Measurements from ENCODE around the gene OR1J2.
A peak's percentile ranks its signal among the peaks of the same experiment; 100 is the strongest.
"Not testable (repeated sequence)": the region's sequence is repeated elsewhere in the genome, so short reads cannot be mapped to it uniquely, and the experiment has no call there.

The OR1J2 gene, protein sequence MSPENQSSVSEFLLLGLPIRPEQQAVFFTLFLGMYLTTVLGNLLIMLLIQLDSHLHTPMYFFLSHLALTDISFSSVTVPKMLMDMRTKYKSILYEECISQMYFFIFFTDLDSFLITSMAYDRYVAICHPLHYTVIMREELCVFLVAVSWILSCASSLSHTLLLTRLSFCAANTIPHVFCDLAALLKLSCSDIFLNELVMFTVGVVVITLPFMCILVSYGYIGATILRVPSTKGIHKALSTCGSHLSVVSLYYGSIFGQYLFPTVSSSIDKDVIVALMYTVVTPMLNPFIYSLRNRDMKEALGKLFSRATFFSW

DNA sequence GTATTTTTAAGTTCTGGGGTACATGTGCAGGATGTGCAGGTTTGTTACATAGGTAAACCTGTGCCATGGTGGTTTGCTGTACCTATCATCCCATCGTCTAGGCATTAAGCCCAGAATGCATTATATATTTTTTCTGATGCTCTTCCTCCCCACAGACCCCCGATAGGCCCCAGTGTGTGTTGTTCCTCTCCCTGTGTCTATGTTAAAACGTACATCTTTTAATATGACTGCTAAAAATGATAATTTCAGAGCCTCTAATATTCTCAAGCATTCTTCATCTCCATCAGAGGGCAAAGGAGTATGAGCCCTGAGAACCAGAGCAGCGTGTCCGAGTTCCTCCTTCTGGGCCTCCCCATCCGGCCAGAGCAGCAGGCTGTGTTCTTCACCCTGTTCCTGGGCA lies at the start of gene OR1J2:
OR1J2 (plus strand) TSS at position 301 of the 400 bp plus-strand sequence; CDS start at position 301, 0 bp downstream.
- no peak for DNase-seq (ENCODE audit: low spot score)

DNA sequence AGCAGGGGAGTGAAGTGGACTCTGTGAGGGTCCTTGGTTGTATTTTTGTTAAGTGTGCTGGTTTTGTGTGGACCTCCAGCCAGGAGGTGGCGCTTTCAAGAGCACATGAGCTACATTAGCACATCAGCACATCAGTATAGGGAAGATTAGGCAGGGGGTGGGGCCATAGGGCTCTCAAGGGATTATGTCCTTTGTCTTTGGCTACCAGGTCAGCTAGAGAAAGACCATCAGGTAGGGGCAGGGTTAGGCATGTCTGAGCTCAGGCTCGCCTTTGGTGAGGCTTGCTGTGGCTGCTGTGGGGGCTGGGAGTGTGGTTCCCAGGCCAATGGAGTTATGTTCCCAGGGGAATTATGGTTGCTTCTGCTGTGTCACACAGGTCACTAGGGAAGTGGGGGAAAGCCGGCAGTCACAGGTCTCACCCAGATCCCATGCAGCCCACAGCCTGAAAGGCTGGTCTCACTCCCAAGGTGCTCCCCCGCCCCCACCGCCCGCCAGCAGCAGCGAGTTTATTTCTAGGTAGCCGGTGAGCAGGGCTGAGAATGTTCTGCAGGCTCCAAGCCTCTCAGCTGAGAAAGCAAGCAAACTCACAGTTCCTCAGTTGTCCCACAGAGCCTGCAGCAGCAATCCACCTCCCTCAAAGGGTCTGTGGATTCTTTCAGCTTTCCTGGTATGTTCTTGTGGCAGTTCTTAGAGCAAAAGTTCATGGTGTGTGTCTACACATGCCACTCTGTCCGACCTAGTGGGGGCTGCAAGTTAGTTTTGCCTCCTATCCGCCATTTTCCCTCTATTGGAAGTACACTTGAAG lies 46.6 kb upstream of the OR1J2 start:
- no peak for DNase-seq (ENCODE audit: low spot score)

DNA sequence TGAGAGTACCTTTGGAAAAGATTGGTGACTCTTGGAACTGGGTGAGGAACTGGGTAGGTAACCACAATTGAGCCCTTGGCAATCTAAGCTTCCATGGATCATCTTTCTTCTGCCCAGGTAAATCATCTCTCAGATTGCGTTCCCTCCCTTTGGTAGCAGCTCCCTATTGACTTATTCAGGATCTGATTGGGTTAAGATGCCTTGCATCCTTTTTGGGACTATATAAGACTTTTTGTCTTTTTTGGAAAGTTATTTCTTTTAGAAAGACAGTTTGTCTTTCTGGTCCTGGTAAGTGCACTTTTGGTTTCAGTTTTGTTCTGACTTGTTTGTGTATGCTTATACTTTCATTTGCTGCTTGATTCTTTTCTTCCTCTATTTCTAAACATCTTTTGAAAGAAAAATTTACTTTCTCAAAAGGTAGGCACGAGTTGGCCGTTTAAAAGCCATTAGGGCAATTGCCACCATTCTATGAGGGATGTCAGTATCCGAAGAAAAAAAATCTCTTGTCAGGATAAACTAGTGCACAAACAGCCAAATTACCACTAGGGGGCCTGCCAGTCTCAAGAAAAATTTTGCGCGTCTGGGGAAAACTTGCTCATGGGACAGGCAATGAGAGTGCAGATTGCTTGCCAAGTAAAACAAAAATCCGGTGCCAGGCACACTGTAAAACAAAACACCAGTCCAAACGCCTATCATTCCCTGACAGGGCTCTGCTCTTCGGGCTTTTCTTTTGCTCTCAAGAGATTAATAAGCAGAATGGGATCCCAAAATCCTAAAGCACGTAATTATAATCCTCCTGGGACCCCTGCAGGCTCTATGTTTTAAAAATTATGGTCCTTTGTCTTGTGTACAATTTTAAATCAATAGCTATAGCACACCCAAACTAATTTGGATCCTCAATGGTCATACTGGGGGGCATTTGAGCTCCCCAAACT lies 45.7 kb upstream of the OR1J2 start:
- peak; percentile 67 for DNase-seq (ENCODE audit: low spot score)

DNA sequence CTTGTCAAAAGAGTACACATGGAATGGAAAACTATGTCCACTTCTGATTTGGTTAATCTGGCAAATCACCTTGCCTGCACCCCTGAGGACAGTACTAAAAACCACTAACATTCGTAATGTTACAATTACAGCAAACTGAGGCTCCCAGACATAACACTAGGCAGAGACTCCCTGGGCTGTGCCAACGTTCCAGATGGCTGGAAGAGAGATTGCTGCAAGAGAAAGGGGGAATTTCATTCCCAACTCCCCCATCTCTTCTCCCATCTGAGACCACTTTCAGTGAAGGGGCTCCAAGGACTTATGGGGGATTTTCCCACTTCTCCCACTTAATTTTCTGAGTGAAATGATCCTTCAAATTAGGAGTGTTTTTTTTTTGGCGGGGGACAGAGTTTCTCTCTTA lies 44.1 kb upstream of the OR1J2 start:
- DNase-seq (ENCODE audit: low spot score): no peak

DNA sequence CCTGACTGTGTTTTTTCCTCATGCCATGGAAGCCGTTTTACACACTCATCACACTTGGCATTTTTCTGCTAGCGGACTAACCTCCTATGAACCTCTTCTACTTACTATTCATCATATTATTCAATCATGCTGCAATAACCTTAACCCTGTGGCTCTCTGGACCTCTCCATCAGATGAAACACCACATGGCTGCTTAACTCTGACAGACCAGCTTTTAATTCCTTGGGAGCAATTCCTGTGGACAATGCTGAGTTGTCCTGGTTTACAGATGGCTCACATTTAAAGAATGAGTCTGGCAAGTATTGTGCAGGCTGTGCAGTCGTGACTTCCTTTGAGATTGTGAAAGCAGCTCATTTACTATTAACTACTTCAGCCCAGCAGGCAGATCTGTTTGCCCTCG lies 41.9 kb upstream of the OR1J2 start:
- no peak for DNase-seq (ENCODE audit: low spot score)

DNA sequence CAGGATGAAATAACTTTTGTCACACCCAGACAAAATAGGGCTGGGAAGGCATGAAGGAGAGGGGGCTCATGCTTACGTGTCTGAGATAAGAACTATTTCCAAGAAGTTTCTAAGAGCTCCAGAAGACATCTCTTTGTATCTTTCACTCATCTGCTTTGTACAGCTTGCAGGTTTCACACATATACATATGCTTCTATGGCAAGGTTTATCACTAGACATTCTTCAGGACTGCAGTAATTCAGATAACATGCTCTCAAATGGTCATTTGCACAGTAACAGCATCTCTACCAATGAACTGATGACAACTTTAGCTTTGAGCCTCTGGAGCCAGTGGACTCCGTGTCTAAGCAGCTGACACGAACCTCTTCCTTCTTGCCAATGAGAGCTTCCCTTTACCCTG lies 36.0 kb upstream of the OR1J2 start:
- DNase-seq (ENCODE audit: low spot score): no peak

DNA sequence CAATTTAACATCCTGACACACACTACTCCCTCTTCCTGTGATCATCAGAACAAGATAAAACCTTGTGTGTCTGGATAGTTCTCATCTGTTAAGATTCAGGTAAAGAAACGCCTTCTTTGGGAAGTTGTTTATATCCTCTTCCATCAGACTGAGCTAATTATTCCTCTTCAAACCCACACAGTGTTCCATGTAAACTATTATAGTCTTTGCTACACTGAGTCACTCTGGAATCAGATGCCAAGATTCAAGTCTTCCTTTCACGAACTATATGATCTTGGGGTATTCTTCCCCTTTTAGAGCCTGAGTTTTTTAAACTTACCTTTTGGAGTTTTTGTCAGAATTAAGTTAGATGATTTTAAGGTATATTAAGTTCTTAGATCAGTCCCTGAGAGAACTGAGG lies 34.9 kb upstream of the OR1J2 start:
- no peak for DNase-seq (ENCODE audit: low spot score)

DNA sequence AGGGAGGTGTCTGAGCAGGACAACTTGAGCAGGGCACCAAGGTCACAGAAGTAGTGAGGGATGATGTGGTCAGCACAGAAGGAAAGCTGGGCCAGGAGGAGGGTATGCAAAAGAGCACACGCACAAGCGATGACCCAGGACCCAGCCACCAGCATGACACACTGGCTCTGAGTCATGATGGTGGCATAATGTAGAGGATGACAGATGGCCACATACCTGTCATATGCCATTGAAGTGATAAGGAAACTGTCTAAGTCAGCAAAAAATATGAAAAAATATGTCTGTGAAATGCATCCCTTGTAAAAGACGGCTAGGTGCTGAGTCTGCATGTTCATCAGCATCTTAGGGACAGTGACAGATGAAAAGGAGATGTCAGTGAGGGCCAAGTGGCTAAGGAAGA lies 33.3 kb upstream of the OR1J2 start:
- no peak for DNase-seq (ENCODE audit: low spot score)

DNA sequence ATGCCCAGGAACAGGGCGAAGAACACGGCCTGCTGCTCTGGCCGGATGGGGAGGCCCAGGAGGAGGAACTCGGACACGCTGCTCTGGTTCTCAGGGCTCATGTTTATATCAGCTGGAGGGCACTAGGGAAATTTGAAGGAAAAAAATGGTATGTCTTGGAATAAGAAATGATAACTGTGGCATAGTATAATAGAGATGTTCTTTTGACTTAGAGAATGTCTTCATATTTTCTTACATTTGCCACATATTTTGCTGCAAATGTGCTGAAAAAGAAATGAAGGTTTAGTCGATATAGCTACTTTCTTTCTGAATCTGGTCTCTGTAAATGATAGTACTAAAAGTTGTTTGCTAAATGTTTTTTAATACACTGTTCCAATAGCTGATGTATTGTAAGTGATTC lies 32.8 kb upstream of the OR1J2 start, which contains the start of gene OR1J1:
OR1J1 (minus strand) TSS at position 101 of the 400 bp plus-strand sequence; CDS start at position 101, 0 bp downstream.
- DNase-seq (ENCODE audit: low spot score): no peak

DNA sequence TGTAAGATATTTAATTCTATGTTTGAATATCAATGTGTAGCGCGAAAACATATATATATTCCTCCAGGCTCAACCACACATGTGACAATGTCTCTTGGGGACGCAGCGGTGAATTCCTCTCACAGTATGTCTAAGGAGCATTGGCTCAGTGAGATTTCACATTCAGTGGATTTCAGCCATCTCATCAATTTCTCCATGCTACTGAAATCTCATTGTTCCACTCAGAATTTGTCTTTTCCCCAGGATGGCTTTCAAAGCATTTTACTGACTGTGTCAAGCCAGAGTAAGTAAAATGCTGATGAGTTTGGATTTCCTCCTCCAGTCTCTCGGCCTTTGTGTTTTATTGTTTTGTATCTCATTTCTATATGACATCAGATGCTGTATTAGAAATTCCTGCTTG lies 31.5 kb upstream of the OR1J2 start:
- no peak for DNase-seq (ENCODE audit: low spot score)

DNA sequence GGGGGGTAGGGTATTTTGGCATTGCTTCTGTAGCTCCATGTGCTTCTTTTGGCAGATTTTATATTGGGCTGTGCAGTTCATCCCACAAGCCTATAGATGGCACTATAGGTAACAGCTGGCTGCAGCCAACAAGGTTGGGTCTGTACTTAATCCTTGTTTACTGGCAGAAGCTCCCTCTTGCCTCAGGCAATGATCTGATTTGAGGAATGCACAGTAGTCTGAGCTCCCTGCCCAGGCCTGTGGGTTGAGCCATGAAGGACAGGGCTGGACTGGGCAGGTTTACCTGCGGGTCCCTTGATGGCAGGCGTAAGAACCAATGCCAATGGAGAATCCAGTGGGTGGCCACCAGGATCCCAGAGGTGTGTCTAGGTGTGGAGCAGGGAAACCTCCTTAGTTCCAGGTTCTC lies 11.7 kb upstream of the OR1J2 start:
- DNase-seq (ENCODE audit: low spot score): peak; percentile 28

DNA sequence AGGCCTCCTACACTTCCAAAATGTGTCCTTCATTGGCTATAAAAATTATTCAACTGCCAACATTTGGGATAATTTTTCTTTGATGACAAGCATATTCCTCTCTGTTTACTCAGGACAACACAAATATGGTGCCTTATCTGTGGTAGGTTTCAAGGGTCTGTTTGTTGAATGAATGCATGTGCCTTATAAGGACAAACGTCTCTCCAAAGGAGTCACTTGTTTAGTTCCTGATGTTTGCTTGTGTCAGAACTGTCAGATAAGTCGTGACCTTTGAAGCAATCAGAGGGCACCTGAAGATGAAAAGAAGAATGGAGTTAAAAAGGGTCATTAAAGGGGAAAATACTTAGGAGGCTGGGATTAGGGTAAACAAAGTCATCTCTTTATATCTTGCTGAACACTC lies 3.6 kb upstream of the OR1J2 start:
- DNase-seq (ENCODE audit: low spot score): no peak

DNA sequence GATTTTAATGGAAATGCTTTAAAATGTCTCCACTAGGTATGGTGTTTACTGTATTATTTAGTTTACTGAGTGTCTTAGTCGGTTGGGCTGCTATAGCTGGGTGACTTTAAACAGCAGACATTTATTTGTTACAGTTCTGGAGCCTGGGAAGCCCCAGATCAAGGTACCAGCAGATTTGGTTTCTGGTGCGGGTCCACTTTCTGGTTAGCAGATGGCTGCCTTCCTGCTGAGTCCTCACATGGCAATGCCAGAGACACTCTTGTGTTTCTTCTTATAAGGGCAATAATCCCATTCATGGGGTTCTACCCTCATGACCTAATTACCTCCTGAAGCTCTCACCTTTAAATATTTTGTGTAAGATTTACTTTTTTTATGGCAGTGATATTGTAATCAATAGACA lies 7.6 kb downstream of the OR1J2 start:
- DNase-seq (ENCODE audit: low spot score): no peak

DNA sequence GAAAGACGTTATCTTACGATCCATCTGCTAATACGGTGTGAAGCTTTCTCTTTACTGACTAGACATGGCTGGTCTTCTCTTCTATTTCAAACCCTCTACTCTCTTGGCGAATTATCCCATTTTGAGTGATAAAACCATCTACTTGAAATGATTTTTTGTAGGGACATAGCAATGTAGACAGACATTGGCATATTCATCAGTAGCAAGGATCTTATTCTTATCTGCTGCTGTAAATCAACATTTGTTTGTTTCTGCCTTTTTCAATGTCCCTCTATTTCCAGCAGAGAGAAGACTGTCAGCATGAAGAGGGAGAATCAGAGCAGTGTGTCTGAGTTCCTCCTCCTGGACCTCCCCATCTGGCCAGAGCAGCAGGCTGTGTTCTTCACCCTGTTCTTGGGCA lies 8.2 kb downstream of the OR1J2 start, which contains the start of gene OR1J4:
OR1J4 (plus strand) TSS at position 301 of the 400 bp plus-strand sequence; CDS start at position 301, 0 bp downstream.
- no peak for DNase-seq (ENCODE audit: low spot score)

DNA sequence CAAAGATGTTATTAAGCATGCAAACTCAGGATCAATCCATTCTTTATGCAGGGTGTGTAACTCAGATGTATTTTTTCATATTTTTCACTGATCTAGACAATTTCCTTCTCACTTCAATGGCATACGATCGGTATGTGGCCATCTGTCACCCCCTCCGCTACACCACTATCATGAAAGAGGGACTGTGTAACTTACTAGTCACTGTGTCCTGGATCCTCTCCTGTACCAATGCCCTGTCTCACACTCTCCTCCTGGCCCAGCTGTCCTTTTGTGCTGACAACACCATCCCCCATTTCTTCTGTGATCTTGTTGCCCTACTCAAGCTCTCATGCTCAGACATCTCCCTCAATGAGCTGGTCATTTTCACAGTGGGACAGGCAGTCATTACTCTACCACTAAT lies 8.8 kb downstream of the OR1J2 start:
- no peak for DNase-seq (ENCODE audit: low spot score)

DNA sequence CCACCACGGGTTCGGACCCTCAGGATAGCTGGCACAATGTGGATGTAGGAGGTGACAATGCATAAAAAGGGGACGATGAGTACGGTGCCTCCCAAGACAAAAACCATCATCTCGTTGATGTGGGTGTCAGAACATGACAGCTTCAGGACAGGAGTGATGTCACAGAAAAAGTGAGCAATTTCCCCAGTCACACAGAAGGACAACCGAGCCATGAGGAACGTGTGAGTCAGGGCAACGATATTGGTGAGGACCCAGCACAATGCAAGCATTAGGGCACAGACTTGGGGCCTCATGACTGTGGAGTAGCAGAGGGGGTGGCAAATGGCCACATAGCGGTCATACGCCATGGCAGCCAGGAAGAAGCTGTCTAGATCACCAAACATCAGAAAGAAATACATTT lies 16.0 kb downstream of the OR1J2 start:
- no peak for DNase-seq (ENCODE audit: low spot score)

DNA sequence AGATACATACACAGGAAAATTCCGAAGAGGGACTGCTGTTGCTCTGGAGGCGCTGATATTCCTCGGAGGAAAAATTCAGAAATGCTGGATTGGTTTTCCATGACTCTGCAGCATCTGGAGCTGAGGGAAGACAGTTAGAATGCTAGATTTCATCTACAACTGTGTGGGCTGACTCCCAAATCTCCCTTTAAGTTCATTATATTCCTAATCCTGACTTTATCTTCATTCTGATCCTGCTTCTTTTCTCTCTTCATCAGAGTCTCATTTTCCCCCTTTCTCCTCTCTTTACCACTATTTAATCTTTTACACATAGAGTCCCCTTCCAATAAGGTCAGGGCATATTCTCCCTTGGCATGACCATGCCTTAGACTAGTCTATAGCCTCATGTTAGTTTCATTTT lies 16.6 kb downstream of the OR1J2 start, which contains the start of gene OR1N1:
OR1N1 (minus strand) TSS at position 101 of the 400 bp plus-strand sequence; CDS start at position 101, 0 bp downstream.
- no peak for DNase-seq (ENCODE audit: low spot score)

DNA sequence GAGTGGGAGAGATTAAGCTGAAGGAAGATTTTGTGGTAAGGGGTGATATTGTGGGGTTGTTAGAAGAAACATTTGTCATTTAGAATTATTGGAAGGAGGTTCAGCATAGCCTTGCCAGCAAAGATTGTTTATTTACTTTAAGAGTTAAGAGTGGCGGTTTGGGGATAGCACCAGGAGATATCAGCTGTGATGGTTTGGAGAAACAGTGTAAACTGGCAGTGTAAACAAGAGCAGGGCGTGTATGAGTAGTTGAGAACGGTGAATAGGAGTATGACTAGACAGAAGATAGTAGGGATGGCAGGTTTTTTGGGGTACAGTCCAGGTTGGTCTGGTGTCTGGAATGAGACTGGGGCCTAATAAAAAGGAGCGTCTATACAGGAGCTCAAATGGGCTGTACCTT lies 20.6 kb downstream of the OR1J2 start:
- DNase-seq (ENCODE audit: low spot score): not testable (repeated sequence)

DNA sequence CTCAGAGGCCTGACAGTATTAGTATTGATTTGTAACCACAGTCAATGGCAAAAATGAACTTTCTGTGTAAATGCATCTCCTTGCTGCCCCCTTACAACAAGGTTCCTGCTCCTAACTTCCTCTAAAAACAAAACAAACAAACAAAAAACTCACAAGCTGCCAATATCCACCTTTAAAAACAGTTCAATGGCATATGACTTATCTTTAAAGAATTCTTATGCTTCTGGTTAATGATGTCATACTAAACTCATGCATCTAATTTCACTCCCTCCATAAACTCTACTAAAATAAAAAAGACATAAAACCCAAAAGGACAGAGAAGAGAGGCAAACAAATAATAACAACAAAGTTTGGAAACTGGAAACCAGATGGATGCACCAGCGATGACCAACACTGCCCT lies 25.5 kb downstream of the OR1J2 start:
- DNase-seq (ENCODE audit: low spot score): no peak

DNA sequence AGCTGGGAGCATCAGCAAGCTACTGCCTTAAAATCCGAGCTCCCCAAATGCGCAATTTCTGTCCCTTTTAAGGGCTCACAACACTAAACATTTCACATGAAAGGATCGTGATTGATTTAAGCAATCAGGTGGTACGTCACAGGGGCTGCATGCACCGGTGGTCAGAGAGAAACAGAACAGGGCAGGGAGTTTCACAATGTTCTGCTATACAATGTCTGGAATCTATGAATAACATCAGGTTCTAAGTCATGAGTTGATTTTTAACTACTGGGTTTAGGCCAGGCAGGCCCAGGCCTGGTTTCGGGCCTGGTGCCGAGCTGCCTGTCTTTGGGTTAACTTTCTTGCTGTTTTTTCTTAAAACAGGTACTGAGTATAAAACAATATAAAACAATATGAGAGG lies 26.5 kb downstream of the OR1J2 start:
- DNase-seq (ENCODE audit: low spot score): not testable (repeated sequence)

DNA sequence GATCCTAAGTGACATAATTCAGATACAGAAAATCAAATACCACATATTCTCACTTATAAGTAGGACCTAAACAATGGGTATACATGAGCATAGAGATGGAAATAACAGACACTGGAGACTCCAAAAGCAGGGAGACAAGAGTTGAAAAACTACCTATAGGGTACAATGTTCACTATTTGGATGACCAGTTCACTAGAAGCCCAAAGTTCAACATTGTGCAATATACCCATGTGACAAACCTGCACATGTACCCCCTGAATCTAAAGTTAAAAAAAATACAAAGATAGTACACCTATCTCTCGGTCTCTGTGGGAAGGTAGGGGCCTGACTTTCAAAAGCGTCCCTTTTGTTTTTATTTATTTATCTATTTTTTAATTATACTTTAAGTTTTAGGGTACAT lies 28.2 kb downstream of the OR1J2 start:
- no peak for DNase-seq (ENCODE audit: low spot score)

DNA sequence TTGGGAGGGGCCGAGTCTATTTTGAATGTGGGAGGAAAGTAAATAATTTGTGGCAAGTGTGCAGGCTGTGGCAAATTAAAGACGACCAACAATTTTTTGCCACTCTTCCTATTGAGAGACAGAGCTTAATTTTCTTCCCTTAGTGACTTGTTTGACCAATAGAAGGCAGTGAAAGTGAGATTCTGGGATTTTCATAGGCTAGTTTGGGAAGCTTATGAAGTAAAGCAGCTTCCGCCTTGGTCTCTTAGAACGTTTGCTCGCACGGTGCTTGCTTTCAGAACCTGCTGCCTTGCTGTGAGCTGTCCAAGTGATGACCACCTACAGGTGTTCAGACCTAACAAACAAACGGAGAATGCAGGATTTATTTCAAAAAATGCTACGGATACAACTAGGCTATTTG lies 35.6 kb downstream of the OR1J2 start:
- no peak for DNase-seq (ENCODE audit: low spot score)
